Measurements from ENCODE around the gene KIAA1217.

GRCh38 chr10:24488631-24489030 is 279.7 kb downstream of the KIAA1217 start:
- TF ChIP-seq CTCF (conservative IDR thresholded peaks at IDR 0.05; ENCODE audit: low read length) (no peak), EZH2phosphoT487 (IDR thresholded peaks at IDR 0.05; ENCODE audit: borderline replicate concordance) (no peak)
